H1 (cell line): ENCODE data around the gene MRPS24. TPM values are rescaled to one million over a fixed set of nuclear protein-coding genes. Genes with fewer than 3 reads are reported as not detected.

Experiments used
- CTCF ChIA-PET: fragments of 300-600 bp; sonication (Branson Sonifier 250); formaldehyde crosslinking; loops from one replicate; lab custom pipeline; 2021; ENCODE audit not compliant: partially characterized antibody; lab: Charles Lee
- POLR2A ChIA-PET: fragments of 300-600 bp; sonication (Branson Sonifier 250); formaldehyde crosslinking; loops from one replicate; lab custom pipeline; 2021; ENCODE audit warnings: inconsistent platforms; ENCODE audit not compliant: partially characterized antibody; lab: Charles Lee
- DNase-seq, 2 experiments: peaks; one replicate each; pipeline versions ENCODE4 v3.0.0 to v3.0.0-alpha.2; 2010 to 2022; ENCODE audit warnings: low spot score in 2 of 2, low read depth in 1 of 2, mixed read lengths in 1 of 2
- FAIRE-seq: peaks from 2 replicates; lab custom pipeline; 2011; peaks lifted over from hg19 to GRCh38; lab: Jason Lieb, UNC
- H2AFZ ChIP-seq: 2 replicates; pipeline ENCODE4 v1.8.1; 2012; ENCODE audit warnings: low read length, inconsistent platforms
- H2AK5ac ChIP-seq: 2 replicates; pipeline ENCODE4 v1.6.1; 2013; ENCODE audit warnings: low read depth, low read length
- H2BK120ac ChIP-seq: replicated peaks from 2 replicates; pipeline ENCODE3; 2013; ENCODE audit warnings: low read depth, low read length, inconsistent platforms
- H2BK12ac ChIP-seq: 2 replicates; pipeline ENCODE4 v1.6.1; 2013; ENCODE audit warnings: low read depth, low read length
- H2BK15ac ChIP-seq: 2 replicates; pipeline ENCODE4 v1.6.1; 2013; ENCODE audit warnings: low read length
- H2BK20ac ChIP-seq: 2 replicates; pipeline ENCODE4 v1.6.1; 2013; ENCODE audit warnings: low read length
- H2BK5ac ChIP-seq: 2 replicates; pipeline ENCODE4 v1.6.1; 2013; ENCODE audit warnings: low read depth, low read length
- H3K14ac ChIP-seq: 2 replicates; pipeline ENCODE4 v1.6.1; 2013; ENCODE audit warnings: inconsistent platforms; ENCODE audit not compliant: insufficient read length
- H3K18ac ChIP-seq: 2 replicates; pipeline ENCODE4 v1.6.1; 2013; ENCODE audit warnings: low read length; ENCODE audit errors: extremely low read depth
- H3K23ac ChIP-seq: 2 replicates; pipeline ENCODE4 v1.6.1; 2013; ENCODE audit warnings: inconsistent platforms; ENCODE audit not compliant: insufficient read length
- H3K23me2 ChIP-seq: 2 replicates; pipeline ENCODE4 v1.6.1; 2013; ENCODE audit warnings: low read depth, low read length
- H3K27ac ChIP-seq: 2 replicates; pipeline ENCODE4 v1.6.1; 2011; ENCODE audit warnings: low read depth, low read length, inconsistent platforms
- H3K27me3 ChIP-seq, 4 experiments: replicated peaks in 1 of 4; 1 replicate in 1 of 4; 2 replicates in 3 of 4; pipeline versions ENCODE4 v1.6.1 to v1.8.1; 2011 to 2013; ENCODE audit warnings: low read length in 3 of 4, mild to moderate bottlenecking in 3 of 4, inconsistent platforms in 2 of 4, mixed read lengths in 2 of 4, moderate library complexity in 1 of 4; ENCODE audit not compliant: control insufficient read depth in 3 of 4, insufficient read depth in 3 of 4; ENCODE audit errors: extremely low read depth in 1 of 4
- H3K36me3 ChIP-seq, 4 experiments: 2 replicates each; pipeline versions ENCODE4 v1.6.1 to v1.8.1; 2011 to 2013; ENCODE audit warnings: mild to moderate bottlenecking in 4 of 4, low read length in 3 of 4, moderate library complexity in 2 of 4, control low read depth in 1 of 4, inconsistent platforms in 1 of 4; ENCODE audit not compliant: insufficient read depth in 4 of 4, control insufficient read depth in 2 of 4
- H3K4ac ChIP-seq: replicated peaks from 2 replicates; pipeline ENCODE3; 2013; ENCODE audit warnings: low read length, low read depth, mixed read lengths, inconsistent platforms; ENCODE audit not compliant: insufficient read length
- H3K4me1 ChIP-seq, 4 experiments: replicated peaks in 1 of 4; 1 replicate in 1 of 4; 2 replicates in 3 of 4; pipeline versions ENCODE4 v1.6.1 to v1.8.1; 2011 to 2013; ENCODE audit warnings: low read length in 3 of 4, inconsistent platforms in 2 of 4, mixed read lengths in 1 of 4; ENCODE audit not compliant: insufficient read depth in 4 of 4, control insufficient read depth in 3 of 4
- H3K4me2 ChIP-seq, 2 experiments: 2 replicates each; pipeline versions ENCODE4 v1.6.1 to v1.8.1; 2011 to 2013; ENCODE audit warnings: low read depth in 2 of 2, low read length in 2 of 2, control low read depth in 1 of 2, inconsistent platforms in 1 of 2, mild to moderate bottlenecking in 1 of 2; ENCODE audit not compliant: insufficient read depth in 1 of 2
- H3K4me3 ChIP-seq, 4 experiments: fragments of 200-600, 300-600 bp in 1 of 4; sonication (generic), shearing (Covaris generic), sonication (Bioruptor Twin) in 1 of 4; 2 replicates each; pipeline versions ENCODE4 v1.5.1 to v1.8.1; 2011 to 2016; ENCODE audit warnings: low read length in 4 of 4, low read depth in 3 of 4, control low read depth in 2 of 4, inconsistent platforms in 2 of 4, mild to moderate bottlenecking in 2 of 4, mixed read lengths in 1 of 4, moderate library complexity in 1 of 4; ENCODE audit not compliant: insufficient read depth in 2 of 4; ENCODE audit errors: extremely low read depth in 1 of 4
- H3K56ac ChIP-seq: replicated peaks from 2 replicates; pipeline ENCODE3; 2013; ENCODE audit warnings: low read depth, mild to moderate bottlenecking, mixed read lengths, low read length, inconsistent platforms; ENCODE audit not compliant: insufficient read length
- H3K79me1 ChIP-seq: 2 replicates; pipeline ENCODE4 v1.6.1; 2013; ENCODE audit warnings: low read depth, low read length, control low read depth
- H3K79me2 ChIP-seq, 2 experiments: 2 replicates each; pipeline versions ENCODE4 v1.6.1 to v1.8.1; 2012 to 2013; ENCODE audit warnings: low read length in 2 of 2, mild to moderate bottlenecking in 2 of 2, inconsistent platforms in 1 of 2; ENCODE audit not compliant: insufficient read depth in 2 of 2, control insufficient read depth in 1 of 2
- H3K9ac ChIP-seq, 4 experiments: replicated peaks in 1 of 4; 1 replicate in 1 of 4; 2 replicates in 3 of 4; pipeline versions ENCODE4 v1.6.1 to v1.8.1; 2011 to 2013; ENCODE audit warnings: low read depth in 3 of 4, low read length in 3 of 4, control low read depth in 2 of 4, mild to moderate bottlenecking in 2 of 4, moderate library complexity in 2 of 4, inconsistent platforms in 1 of 4; ENCODE audit errors: extremely low read depth in 1 of 4
- H3K9me3 ChIP-seq, 2 experiments: 2 replicates each; pipeline versions ENCODE4 v1.6.1 to v1.8.1; 2012 to 2013; ENCODE audit warnings: mild to moderate bottlenecking in 2 of 2, moderate library complexity in 2 of 2, control low read depth in 1 of 2, inconsistent platforms in 1 of 2, low read depth in 1 of 2, low read length in 1 of 2, mixed read lengths in 1 of 2; ENCODE audit not compliant: insufficient read depth in 2 of 2
- H4K20me1 ChIP-seq, 2 experiments: replicated peaks in 1 of 2; 2 replicates each; pipeline versions ENCODE3 to v1.8.1; 2011 to 2013; ENCODE audit warnings: inconsistent platforms in 2 of 2, low read length in 2 of 2, mild to moderate bottlenecking in 1 of 2; ENCODE audit not compliant: insufficient read depth in 2 of 2, control insufficient read depth in 1 of 2
- H4K5ac ChIP-seq: 2 replicates; pipeline ENCODE4 v1.6.1; 2013; ENCODE audit warnings: low read length, low read depth, mixed read lengths, inconsistent platforms; ENCODE audit not compliant: insufficient read length
- H4K8ac ChIP-seq: 2 replicates; pipeline ENCODE4 v1.8.0; 2013; ENCODE audit warnings: mild to moderate bottlenecking, moderate library complexity, low read length, inconsistent platforms; ENCODE audit not compliant: insufficient read depth; ENCODE audit errors: extremely low read depth
- H4K91ac ChIP-seq: replicated peaks from 2 replicates; pipeline ENCODE3; 2013; ENCODE audit warnings: low read length, mixed read lengths, inconsistent platforms; ENCODE audit not compliant: insufficient read length
- BRCA1 ChIP-seq: IDR thresholded peaks from 2 replicates; pipeline ENCODE4 v1.6.1; 2012; ENCODE audit warnings: low read depth, low read length, improper control_type of control experiment
- CEBPB ChIP-seq: IDR thresholded peaks from 2 replicates; pipeline ENCODE4 v1.6.1; 2012; ENCODE audit warnings: low read depth, low read length
- CHD1 ChIP-seq: IDR thresholded peaks from 2 replicates; pipeline ENCODE4 v1.6.1; 2012; ENCODE audit warnings: low read depth, low read length, improper control_type of control experiment
- EGR1 ChIP-seq: IDR thresholded peaks from 2 replicates; pipeline ENCODE4 v1.6.1; 2011; ENCODE audit warnings: low read depth, low read length, borderline replicate concordance
- JUN ChIP-seq: IDR thresholded peaks from 2 replicates; pipeline ENCODE4 v1.6.1; 2011; ENCODE audit warnings: low read depth, mild to moderate bottlenecking, improper control_type of control experiment, low read length
- MAFK ChIP-seq: IDR thresholded peaks from 2 replicates; pipeline ENCODE4 v1.6.1; 2012; ENCODE audit warnings: low read depth, mild to moderate bottlenecking, improper control_type of control experiment, low read length
- NRF1 ChIP-seq: IDR thresholded peaks from 2 replicates; pipeline ENCODE4 v1.6.1; 2011; ENCODE audit warnings: mild to moderate bottlenecking, low read depth, low read length, improper control_type of control experiment
- POLR2AphosphoS5 ChIP-seq: IDR thresholded peaks from 2 replicates; pipeline ENCODE4 v1.6.1; 2011; ENCODE audit warnings: low read depth, low read length
- SAP30 ChIP-seq: fragments of 300-600 bp; sonication (generic); IDR thresholded peaks from 2 replicates; pipeline ENCODE4 v1.7.1; 2012; ENCODE audit warnings: low read length, moderate library complexity, mild to moderate bottlenecking, inconsistent platforms; ENCODE audit not compliant: insufficient read depth, insufficient replicate concordance
- SUZ12 ChIP-seq: fragments of 200-600 bp; sonication (generic); IDR thresholded peaks from 2 replicates; pipeline ENCODE4 v1.6.1; 2012; ENCODE audit warnings: mild to moderate bottlenecking, inconsistent platforms, low read length, moderate library complexity, mixed read lengths
- TCF12 ChIP-seq: IDR thresholded peaks from 2 replicates; pipeline ENCODE4 v1.6.1; 2011; ENCODE audit warnings: low read depth, mild to moderate bottlenecking, low read length
- WGBS, 2 experiments: shearing (Covaris generic) in 1 of 2; methylation state at CpG; one replicate each; pipeline versions ENCODE4 v1.1.6 to v1.1.7; 2013 to 2015; ENCODE audit warnings: low lambda C conversion rate in 2 of 2, mixed read lengths in 2 of 2, inconsistent platforms in 1 of 2, low coverage in 1 of 2, missing lambda C conversion rate in 1 of 2; ENCODE audit not compliant: insufficient replicate concordance in 2 of 2, insufficient coverage in 1 of 2, insufficient read length in 1 of 2; ENCODE audit errors: extremely low coverage in 1 of 2, missing lambda C conversion rate in 1 of 2; 5-methylcytosine and 5-hydroxymethylcytosine counted together
- polyA plus RNA-seq, 7 experiments: library from polyadenylated mRNA; depleted of rRNA in 3 of 7; stranded (reverse) in 5 of 7; unstranded in 2 of 7; fragments of >200 nt in 5 of 7; fragments of 200-250 nt in 2 of 7; gene quantifications; 1 replicate in 5 of 7; 2 replicates in 1 of 7; 4 replicates in 1 of 7; pipeline versions ENCODE4 v1.2.1 to v1.2.3, GENCODE V29; 2011 to 2013; ENCODE audit warnings: missing spikeins in 2 of 7, mixed read lengths in 2 of 7
- total RNA-seq: library from RNA; stranded (reverse); fragmentation: NEBNext Ultra II Directional; extraction: Animal tissue kit (Norgen Biotek cat#: 25700); gene quantifications from 2 replicates; pipeline ENCODE4 v1.2.1, GENCODE V29; 2021
- TF ChIP-seq, protein P1 (sequence below): IDR thresholded peaks from 2 replicates; pipeline ENCODE4 v1.6.1; 2011; ENCODE audit warnings: low read length, improper control_type of control experiment

Gene MRPS24
- total and polyA plus RNA-seq, 2 of the 8 experiments (the other 6 are each of a cell fraction or from before 2014, with no cell fraction given) = 133 to 347 TPM

DNA sequence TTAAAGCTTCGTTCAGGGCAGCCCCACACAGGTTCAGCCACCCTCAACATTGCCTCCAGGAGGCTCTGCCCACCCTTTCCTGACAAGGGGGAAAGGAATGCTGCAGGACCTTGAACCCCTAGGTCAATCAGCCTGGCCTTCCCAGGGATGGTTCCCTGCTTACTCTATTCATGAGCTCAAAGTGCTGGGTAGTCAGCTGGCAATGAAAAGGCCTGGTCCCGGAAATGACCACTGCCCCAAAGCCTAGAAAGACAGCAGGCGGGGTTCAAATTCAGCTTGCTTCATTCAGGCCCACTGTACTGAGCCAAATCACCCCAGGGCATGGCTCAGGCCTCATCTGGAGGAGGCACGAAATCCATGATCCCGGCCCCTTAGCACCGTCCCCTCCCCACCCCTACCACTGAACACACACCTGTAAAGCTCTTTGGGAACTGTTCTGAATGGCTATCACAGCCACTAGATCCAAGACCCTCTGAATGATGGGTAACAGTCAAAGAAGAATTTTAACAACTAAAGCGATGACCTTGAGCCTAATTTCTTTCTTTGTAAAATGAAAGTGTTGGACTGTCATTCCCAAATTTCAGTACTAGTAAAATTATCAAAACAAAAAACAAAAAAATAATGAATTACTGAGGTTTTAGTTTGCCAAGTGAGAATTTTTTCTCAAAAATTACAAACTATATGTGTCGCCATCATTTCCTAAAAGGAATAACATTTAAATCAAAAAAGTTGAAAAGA lies 36.1 kb upstream of the MRPS24 start:
- H3K36me3 ChIP-seq = no peaks in the 10 kb centered on the region
- H3K79me2 ChIP-seq = peaks cover 0 to 40% of the 10 kb centered on the region in 2 experiments; a peak in 3 of 4 replicates
- peak overlapping the region; percentile 84 to 95 for H3K4me2 ChIP-seq
- WGBS, 2 experiments = 46% methylated on average over 8 of the region's 8 CpGs; no CpG with 5 or more reads in 1 of the 2 experiments
- H3K14ac ChIP-seq = no peak overlapping the region
- FAIRE-seq = no peak
- H3K79me1 ChIP-seq = peaks cover 4% of the 10 kb centered on the region; the same call in 1 of the 2 replicates
- ChIA-PET POLR2A (interaction anchor here (0.6 to 2.5 kb wide), 9 partner anchors 10 to 148 kb away, joined by 3 to 13 read pairs (median 4); partner anchors contain the start of gene MRPS24), CTCF (interaction anchor here (0.7 to 1.6 kb wide), 5 partner anchors 10 to 298 kb away, joined by 3 to 4 read pairs (median 3); no protein-coding TSS in a partner anchor)
- H3K27me3 ChIP-seq = no peaks in the 10 kb centered on the region
- no peaks in the 10 kb centered on the region for H3K9me3 ChIP-seq
- peaks cover 4% of the 10 kb centered on the region; the same call in 1 of the 2 replicates for H3K23me2 ChIP-seq
- H4K91ac ChIP-seq = no peak overlapping the region
- H3K4me1 ChIP-seq = peaks cover 1 to 16% (median 10%) of the 10 kb centered on the region in 4 experiments; a peak in 6 of 7 replicates
- no peak overlapping the region for H3K23ac ChIP-seq
- H2BK15ac ChIP-seq = no peak overlapping the region
- H4K20me1 ChIP-seq = peaks cover 2 to 9% of the 10 kb centered on the region in 2 experiments
- no peak overlapping the region for H2BK12ac ChIP-seq
- no peak overlapping the region for H2AK5ac ChIP-seq
- no peak overlapping the region for H3K56ac ChIP-seq
- peak overlapping the region; percentile 46 to 83 (median 64) for H3K4me3 ChIP-seq
- H3K18ac ChIP-seq = no peak overlapping the region
- no peak overlapping the region for H2BK120ac ChIP-seq
- no peak overlapping the region for H2AFZ ChIP-seq
- H4K8ac ChIP-seq = no peak overlapping the region
- H2BK20ac ChIP-seq = no peak overlapping the region
- H3K9ac ChIP-seq = no peak overlapping the region
- H3K27ac ChIP-seq = no peak overlapping the region
- H4K5ac ChIP-seq = no peak overlapping the region
- H2BK5ac ChIP-seq = no peak overlapping the region
- no peak overlapping the region for H3K4ac ChIP-seq
- no peak for DNase-seq
- TF ChIP-seq MAFK (no peak), EGR1 (no peak), POLR2AphosphoS5 (no peak), TCF12 (no peak), CEBPB (no peak), CHD1 (no peak), NRF1 (no peak), SUZ12 (no peak), JUN (no peak), SAP30 (no peak), BRCA1 (no peak)
- TF ChIP-seq, protein P1, sequence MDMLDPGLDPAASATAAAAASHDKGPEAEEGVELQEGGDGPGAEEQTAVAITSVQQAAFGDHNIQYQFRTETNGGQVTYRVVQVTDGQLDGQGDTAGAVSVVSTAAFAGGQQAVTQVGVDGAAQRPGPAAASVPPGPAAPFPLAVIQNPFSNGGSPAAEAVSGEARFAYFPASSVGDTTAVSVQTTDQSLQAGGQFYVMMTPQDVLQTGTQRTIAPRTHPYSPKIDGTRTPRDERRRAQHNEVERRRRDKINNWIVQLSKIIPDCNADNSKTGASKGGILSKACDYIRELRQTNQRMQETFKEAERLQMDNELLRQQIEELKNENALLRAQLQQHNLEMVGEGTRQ = no peak
